H1 (cell line): Measurements from ENCODE around the gene CEP170. TPM values are rescaled to one million over a fixed set of nuclear protein-coding genes. Genes with fewer than 3 reads are reported as not detected.

Experiments
- ATF3 ChIP-seq: IDR thresholded peaks from 2 replicates; pipeline ENCODE4 v1.6.1; 2011; ENCODE audit warnings: low read depth, mild to moderate bottlenecking, low read length; ENCODE audit not compliant: insufficient read depth
- EP300 ChIP-seq, 2 experiments: IDR thresholded peaks; 1 replicate in 1 of 2; 2 replicates in 1 of 2; pipeline ENCODE4 v1.6.1; 2011 to 2012; ENCODE audit warnings: low read depth in 2 of 2, low read length in 2 of 2, mild to moderate bottlenecking in 2 of 2, borderline replicate concordance in 1 of 2, inconsistent platforms in 1 of 2, moderate library complexity in 1 of 2
- KDM4A ChIP-seq: IDR thresholded peaks from one replicate; pipeline ENCODE4 v1.7.1; 2012; ENCODE audit warnings: low read depth, mild to moderate bottlenecking, moderate library complexity, low read length, inconsistent platforms; ENCODE audit not compliant: severe bottlenecking
- polyA plus RNA-seq, 7 experiments: library from polyadenylated mRNA; depleted of rRNA in 3 of 7; stranded (reverse) in 5 of 7; unstranded in 2 of 7; fragments of >200 nt in 5 of 7; fragments of 200-250 nt in 2 of 7; gene quantifications; 1 replicate in 5 of 7; 2 replicates in 1 of 7; 4 replicates in 1 of 7; pipeline versions ENCODE4 v1.2.1 to v1.2.3, GENCODE V29; 2011 to 2013; ENCODE audit warnings: missing spikeins in 2 of 7, mixed read lengths in 2 of 7
- total RNA-seq: library from RNA; stranded (reverse); fragmentation: NEBNext Ultra II Directional; extraction: Animal tissue kit (Norgen Biotek cat#: 25700); gene quantifications from 2 replicates; pipeline ENCODE4 v1.2.1, GENCODE V29; 2021

The CEP170 gene
- total and polyA plus RNA-seq, 2 of the 8 experiments (the other 6 are each of a cell fraction or from before 2014, with no cell fraction given): 33.1 to 97.2 TPM

- TF ChIP-seq EP300 (IDR thresholded peaks at IDR 0.05; ENCODE audit: borderline replicate concordance in 1 of 2, low read depth in 2 of 2, low read length in 2 of 2): no peak
- TF ChIP-seq KDM4A: no peak
- no peak for TF ChIP-seq ATF3
These were observed 20.0 kb downstream of the CEP170 start (continued) for GRCh38 chr1:243234978-243235647.
